Upper lobe of right lung (tissue), 1 donor: ENCODE data around the gene DCC. TPM values are rescaled to one million over a fixed set of nuclear protein-coding genes. Genes with fewer than 3 reads are reported as not detected.

Experiments
- ATAC-seq: fragments of 200-7000 bp; cut with Tn5 transposase; one replicate; pipeline ENCODE4 v1.9.1; 2020; ENCODE audit warnings: mild to moderate bottlenecking, moderate library complexity
- DNase-seq: peaks from one replicate; pipeline ENCODE4 v3.0.0-alpha.2; 2020
- H3K27ac ChIP-seq: fragments of 200-600 bp; one replicate; pipeline ENCODE4 v1.8.0; 2022
- H3K27me3 ChIP-seq: fragments of 200-600 bp; one replicate; pipeline ENCODE4 v1.8.0; 2022; ENCODE audit warnings: mild to moderate bottlenecking
- H3K36me3 ChIP-seq: fragments of 200-600 bp; one replicate; pipeline ENCODE4 v1.8.0; 2022
- H3K4me1 ChIP-seq: fragments of 200-600 bp; one replicate; pipeline ENCODE4 v1.8.0; 2022
- H3K4me3 ChIP-seq: fragments of 200-600 bp; one replicate; pipeline ENCODE4 v1.8.0; 2022; ENCODE audit warnings: mild to moderate bottlenecking
- H3K9me3 ChIP-seq: fragments of 200-600 bp; one replicate; pipeline ENCODE4 v1.8.0; 2022
- CTCF ChIP-seq: fragments of 200-600 bp; IDR thresholded peaks from one replicate; pipeline ENCODE4 v1.8.0; 2022; ENCODE audit warnings: antibody characterized with exemption
- intact Hi-C: fragments of 100-400 bp; cut with DNase I; formaldehyde crosslinking; loops from one replicate; pipeline ENCODE4 v1.11.0; 2022
- total RNA-seq: library from RNA; stranded (reverse); fragmentation: NEBNext Ultra II Directional; extraction: Animal tissue kit (Norgen Biotek cat#: 25700); gene quantifications from one replicate; pipeline ENCODE4 v1.2.1, GENCODE V29; 2021
- donor health status: DM: no; HTN: yes; CAD: no; lungs with severe emphysema.

The DCC gene
- total RNA-seq, 1 donor from 2014 or later: 7.1 TPM

GRCh38 chr18:52343138-52343537, 3.1 kb downstream of the DCC start:
- DNase-seq (no peak), ATAC-seq (no peak)
- H3K27me3 ChIP-seq: peaks cover 38% of the 10 kb centered on the region

GRCh38 chr18:52343731-52344340, 3.8 kb downstream of the DCC start:
- Histone ChIP-seq H3K9me3 (no peaks in the 10 kb centered on the region), H3K4me3 (no peak overlapping the region), H3K36me3 (no peaks in the 10 kb centered on the region), H3K27me3 (peaks cover 38% of the 10 kb centered on the region), H3K4me1 (no peaks in the 10 kb centered on the region), H3K27ac (no peak overlapping the region)
- TF ChIP-seq CTCF: no peak
- DNase-seq (no peak), ATAC-seq (no peak)
- intact Hi-C loops: no loop called here

More at GRCh38 chr18:52343138-52343537, 3.1 kb downstream of the DCC start:
- Histone ChIP-seq H3K4me1 (no peaks in the 10 kb centered on the region), H3K36me3 (no peaks in the 10 kb centered on the region), H3K4me3 (no peak overlapping the region), H3K27ac (no peak overlapping the region), H3K9me3 (no peaks in the 10 kb centered on the region)
- intact Hi-C loops: no loop called here
- peak; percentile 12 for TF ChIP-seq CTCF

- no peaks in the 10 kb centered on the region for H3K4me1 ChIP-seq
- no peak for ATAC-seq
- no peak overlapping the region for H3K4me3 ChIP-seq
- TF ChIP-seq CTCF: no peak
- no peaks in the 10 kb centered on the region for H3K9me3 ChIP-seq
- no peak overlapping the region for H3K27ac ChIP-seq
- H3K27me3 ChIP-seq: peaks cover 33% of the 10 kb centered on the region
- no peaks in the 10 kb centered on the region for H3K36me3 ChIP-seq
- DNase-seq: no peak
- intact Hi-C loops: no loop called here
These were observed 4.9 kb downstream of the DCC start for GRCh38 chr18:52344881-52345280.

GRCh38 chr18:52345428-52345827, 5.4 kb downstream of the DCC start:
- Histone ChIP-seq H3K4me3 (no peak overlapping the region), H3K27me3 (peaks cover 28% of the 10 kb centered on the region), H3K9me3 (no peaks in the 10 kb centered on the region), H3K36me3 (no peaks in the 10 kb centered on the region), H3K4me1 (no peaks in the 10 kb centered on the region), H3K27ac (no peak overlapping the region)
- ATAC-seq: no peak
- intact Hi-C loops: no loop called here
- DNase-seq: no peak
- TF ChIP-seq CTCF: no peak

- intact Hi-C loops: no loop called here
- ATAC-seq (no peak), DNase-seq (no peak)
- Histone ChIP-seq H3K27ac (no peak overlapping the region), H3K4me1 (no peaks in the 10 kb centered on the region), H3K4me3 (no peak overlapping the region), H3K9me3 (no peaks in the 10 kb centered on the region), H3K27me3 (peaks cover 7% of the 10 kb centered on the region), H3K36me3 (no peaks in the 10 kb centered on the region)
- no peak for TF ChIP-seq CTCF
These were observed 8.2 kb downstream of the DCC start for GRCh38 chr18:52348209-52348608.

- H3K9me3 ChIP-seq: no peaks in the 10 kb centered on the region
- intact Hi-C loops: no loop called here
- H3K27me3 ChIP-seq: no peaks in the 10 kb centered on the region
- H3K4me3 ChIP-seq: no peak overlapping the region
- H3K36me3 ChIP-seq: no peaks in the 10 kb centered on the region
- no peaks in the 10 kb centered on the region for H3K4me1 ChIP-seq
- no peak for TF ChIP-seq CTCF
- DNase-seq: no peak
- H3K27ac ChIP-seq: no peak overlapping the region
- ATAC-seq: no peak
These were observed 9.5 kb downstream of the DCC start for GRCh38 chr18:52349498-52349897.
